ENCODE data around the gene MYLIP. TPM values are rescaled to one million over a fixed set of nuclear protein-coding genes. Genes with fewer than 3 reads are reported as not detected.

MYLIP gene
- total and polyA plus RNA-seq, 2 donors (not counting 1 experiment from before 2014, with no cell fraction given) = 40.6 to 104 TPM

- no peaks in the 10 kb centered on the region for H3K9me3 ChIP-seq (ENCODE audit: control extremely low read depth in 1 of 3, control insufficient read depth in 2 of 3, insufficient read depth in 1 of 3, low read length in 2 of 3)
- H3K4me2 ChIP-seq (replicated peaks; ENCODE audit: low read depth, low read length, poor library complexity, severe bottlenecking) = no peak overlapping the region
- H3K9ac ChIP-seq (ENCODE audit: low read length) = no peak overlapping the region
- ChIA-PET CTCF (no interaction called here), POLR2A (no interaction called here)
- H3K4me3 ChIP-seq (ENCODE audit: control extremely low read depth in 1 of 5, extremely low read depth in 1 of 5, insufficient read depth in 1 of 5, low read depth in 2 of 5, low read length in 4 of 5) = no peak overlapping the region
- DNase-seq (no peak), ATAC-seq (ENCODE audit: low read depth) (no peak)
- Mint-ChIP-seq H3K4me3 (no peak overlapping the region), H3K27me3 (no peaks in the 10 kb centered on the region), H3K9me3 (ENCODE audit: insufficient read depth) (no peaks in the 10 kb centered on the region), H3K27ac (no peak overlapping the region), H3K4me1 (peaks cover 13% of the 10 kb centered on the region)
- H3K79me2 ChIP-seq (ENCODE audit: control insufficient read depth, insufficient read depth, low read length) = no peaks in the 10 kb centered on the region
- H2AFZ ChIP-seq (ENCODE audit: insufficient read depth, low read depth, low read length, poor library complexity, severe bottlenecking) = no peak overlapping the region
- WGBS (ENCODE audit: insufficient coverage) = no CpG with 5 or more reads among the region's 1 CpG
- TF ChIP-seq CTCF (IDR thresholded peaks at IDR 0.05) = no peak
- TF ChIP-seq EZH2 (IDR thresholded peaks at IDR 0.05; ENCODE audit: borderline replicate concordance, insufficient read depth, low read depth, low read length, poor library complexity, severe bottlenecking) = no peak
- no peaks in the 10 kb centered on the region for H3K27me3 ChIP-seq (replicated peaks in 1 of 4; ENCODE audit: control extremely low read depth in 1 of 4, control insufficient read depth in 3 of 4, insufficient read depth in 4 of 4, low read length in 3 of 4)
- H3K27ac ChIP-seq (ENCODE audit: low read length in 2 of 2) = no peak overlapping the region
- peaks cover 11 to 12% of the 10 kb centered on the region in 2 donors for H3K4me1 ChIP-seq (ENCODE audit: control insufficient read depth in 2 of 2, insufficient read depth in 2 of 2, low read length in 2 of 2)
- no peaks in the 10 kb centered on the region for H3K36me3 ChIP-seq (replicated peaks in 1 of 2; ENCODE audit: control extremely low read depth in 1 of 2, control insufficient read depth in 1 of 2, extremely low read depth in 1 of 2, insufficient read depth in 2 of 2, low read length in 1 of 2)
- no peaks in the 10 kb centered on the region for H4K20me1 ChIP-seq (ENCODE audit: control insufficient read depth, insufficient read depth, low read length, poor library complexity, severe bottlenecking)
- intact Hi-C loops (cut with micrococcal nuclease) = no loop called here
Measured at GRCh38 chr6:16082361-16082760, 46.5 kb upstream of the MYLIP start.

- Histone ChIP-seq H3K79me2 (ENCODE audit: control insufficient read depth, insufficient read depth, low read length) (no peaks in the 10 kb centered on the region), H3K4me3 (ENCODE audit: control extremely low read depth in 1 of 5, extremely low read depth in 1 of 5, insufficient read depth in 1 of 5, low read depth in 2 of 5, low read length in 4 of 5) (no peak overlapping the region), H3K9ac (ENCODE audit: low read length) (no peak overlapping the region), H3K4me2 (replicated peaks; ENCODE audit: low read depth, low read length, poor library complexity, severe bottlenecking) (no peak overlapping the region), H3K9me3 (ENCODE audit: control extremely low read depth in 1 of 3, control insufficient read depth in 2 of 3, insufficient read depth in 1 of 3, low read length in 2 of 3) (no peaks in the 10 kb centered on the region), H3K27ac (ENCODE audit: low read length in 2 of 2) (no peak overlapping the region), H4K20me1 (ENCODE audit: control insufficient read depth, insufficient read depth, low read length, poor library complexity, severe bottlenecking) (no peaks in the 10 kb centered on the region), H3K27me3 (replicated peaks in 1 of 4; ENCODE audit: control extremely low read depth in 1 of 4, control insufficient read depth in 3 of 4, insufficient read depth in 4 of 4, low read length in 3 of 4) (no peaks in the 10 kb centered on the region), H3K4me1 (ENCODE audit: control insufficient read depth in 2 of 2, insufficient read depth in 2 of 2, low read length in 2 of 2) (no peaks in the 10 kb centered on the region), H2AFZ (ENCODE audit: insufficient read depth, low read depth, low read length, poor library complexity, severe bottlenecking) (no peak overlapping the region), H3K36me3 (replicated peaks in 1 of 2; ENCODE audit: control extremely low read depth in 1 of 2, control insufficient read depth in 1 of 2, extremely low read depth in 1 of 2, insufficient read depth in 2 of 2, low read length in 1 of 2) (no peaks in the 10 kb centered on the region)
- no peak for DNase-seq
- ATAC-seq (ENCODE audit: low read depth) = no peak
- Mint-ChIP-seq H3K9me3 (ENCODE audit: insufficient read depth) (no peaks in the 10 kb centered on the region), H3K27ac (no peak overlapping the region), H3K4me1 (no peaks in the 10 kb centered on the region), H3K4me3 (no peak overlapping the region), H3K27me3 (no peaks in the 10 kb centered on the region)
- ChIA-PET CTCF (interaction anchor here (1.2 kb wide), 1 partner anchor 9 kb away, joined by 3 read pairs; no protein-coding TSS in a partner anchor), POLR2A (no interaction called here)
- TF ChIP-seq CTCF (IDR thresholded peaks at IDR 0.05) (no peak), EZH2 (IDR thresholded peaks at IDR 0.05; ENCODE audit: borderline replicate concordance, insufficient read depth, low read depth, low read length, poor library complexity, severe bottlenecking) (no peak)
- WGBS (ENCODE audit: insufficient coverage) = 88% methylated on average over 1 of the region's 4 CpGs
- intact Hi-C loops (cut with micrococcal nuclease) = no loop called here
Measured at GRCh38 chr6:16086965-16087364, 41.9 kb upstream of the MYLIP start.

Data from B cell (primary cell).